IMR-90 (cell line): ENCODE data around the gene XRCC4. TPM values are rescaled to one million over a fixed set of nuclear protein-coding genes. Genes with fewer than 3 reads are reported as not detected.

Source experiments
- ATAC-seq: fragments of 200-7000 bp; cut with Tn5 transposase; 2 replicates; pipeline ENCODE4 v1.9.1; 2020; ENCODE audit warnings: low read depth, mild to moderate bottlenecking, moderate library complexity
- BruUV-seq: library from RNA; stranded (reverse); fragments of 400-500 nt; replicated peaks from 2 replicates; lab custom pipeline; 2021; lab: Mats Ljungman, UMichigan
- CTCF ChIA-PET: fragments of 300-600 bp; formaldehyde crosslinking; extraction: SDS; loops from one replicate; lab custom pipeline; 2021; ENCODE audit warnings: antibody characterized with exemption; lab: Yijun Ruan, JAX
- POLR2A ChIA-PET: fragments of 300-600 bp; sonication (Branson Sonifier 250); formaldehyde crosslinking; loops from one replicate; lab custom pipeline; 2022; ENCODE audit warnings: antibody characterized with exemption; ENCODE audit not compliant: unreplicated experiment; lab: Charles Lee
- DNase-seq: peaks from one replicate; pipeline ENCODE4 v3.0.0; 2013
- H2AFZ ChIP-seq: replicated peaks from 2 replicates; pipeline ENCODE3; 2013; ENCODE audit warnings: low read length, mild to moderate bottlenecking; ENCODE audit not compliant: poor library complexity
- H2AK5ac ChIP-seq: 2 replicates; pipeline ENCODE4 v1.6.1; 2013; ENCODE audit warnings: low read depth, low read length, inconsistent platforms
- H2AK9ac ChIP-seq: replicated peaks from 2 replicates; pipeline ENCODE3; 2013; ENCODE audit warnings: mild to moderate bottlenecking, low read depth, low read length, moderate library complexity; ENCODE audit not compliant: poor library complexity
- H2BK120ac ChIP-seq: 2 replicates; pipeline ENCODE4 v1.6.1; 2013; ENCODE audit warnings: low read depth, low read length, inconsistent platforms
- H2BK15ac ChIP-seq: 3 replicates; pipeline ENCODE4 v1.6.1; 2013; ENCODE audit warnings: low read depth, low read length, inconsistent platforms
- H2BK20ac ChIP-seq: 2 replicates; pipeline ENCODE4 v1.6.1; 2013; ENCODE audit warnings: low read depth, mild to moderate bottlenecking, inconsistent platforms, low read length, moderate library complexity
- H2BK5ac ChIP-seq: 2 replicates; pipeline ENCODE4 v1.6.1; 2013; ENCODE audit warnings: mild to moderate bottlenecking, low read depth, low read length, inconsistent platforms; ENCODE audit not compliant: poor library complexity, severe bottlenecking
- H3K14ac ChIP-seq: replicated peaks from 2 replicates; pipeline ENCODE4 v1.6.1; 2013; ENCODE audit warnings: low read depth, low read length, inconsistent platforms
- H3K18ac ChIP-seq: 2 replicates; pipeline ENCODE4 v1.6.1; 2013; ENCODE audit warnings: low read depth, low read length, control low read depth
- H3K23ac ChIP-seq: 2 replicates; pipeline ENCODE4 v1.6.1; 2013; ENCODE audit warnings: low read depth, low read length, inconsistent platforms
- H3K27ac ChIP-seq: 2 replicates; pipeline ENCODE4 v1.5.1; 2013; ENCODE audit warnings: mild to moderate bottlenecking, control low read depth, low read length; ENCODE audit not compliant: insufficient read depth
- H3K27me3 ChIP-seq: 2 replicates; pipeline ENCODE4 v1.6.1; 2013; ENCODE audit warnings: low read length; ENCODE audit not compliant: control insufficient read depth, insufficient read depth
- H3K36me3 ChIP-seq: 2 replicates; pipeline ENCODE4 v1.6.1; 2013; ENCODE audit warnings: low read length, mixed read lengths; ENCODE audit not compliant: control insufficient read depth, insufficient read depth
- H3K4ac ChIP-seq: 2 replicates; pipeline ENCODE4 v1.6.1; 2013; ENCODE audit warnings: low read depth, low read length, inconsistent platforms
- H3K4me1 ChIP-seq: 2 replicates; pipeline ENCODE4 v1.6.1; 2013; ENCODE audit warnings: low read length, mixed read lengths; ENCODE audit not compliant: control insufficient read depth, insufficient read depth
- H3K4me2 ChIP-seq: 2 replicates; pipeline ENCODE4 v1.6.1; 2013; ENCODE audit warnings: low read depth, mild to moderate bottlenecking, control low read depth, low read length, moderate library complexity
- H3K4me3 ChIP-seq: 2 replicates; pipeline ENCODE4 v1.5.1; 2013; ENCODE audit warnings: low read depth, mild to moderate bottlenecking, control low read depth, low read length, moderate library complexity; ENCODE audit not compliant: insufficient read depth
- H3K56ac ChIP-seq: 2 replicates; pipeline ENCODE4 v1.6.1; 2013; ENCODE audit warnings: low read length, inconsistent platforms; ENCODE audit not compliant: insufficient read depth; ENCODE audit errors: extremely low read depth
- H3K79me1 ChIP-seq, 2 experiments: 2 replicates each; pipeline ENCODE4 v1.6.1; 2013; ENCODE audit warnings: low read length in 2 of 2, inconsistent platforms in 1 of 2, low read depth in 1 of 2
- H3K9ac ChIP-seq: 2 replicates; pipeline ENCODE4 v1.6.1; 2013; ENCODE audit warnings: low read depth, low read length, control low read depth
- H3K9me1 ChIP-seq: 2 replicates; pipeline ENCODE4 v1.6.1; 2013; ENCODE audit warnings: low read length, inconsistent platforms; ENCODE audit not compliant: insufficient read depth
- H3K9me3 ChIP-seq: 2 replicates; pipeline ENCODE4 v1.6.1; 2013; ENCODE audit warnings: low read length; ENCODE audit not compliant: control insufficient read depth, insufficient read depth
- H4K20me1 ChIP-seq: 2 replicates; pipeline ENCODE4 v1.6.1; 2013; ENCODE audit warnings: low read length, inconsistent platforms; ENCODE audit not compliant: insufficient read depth
- H4K5ac ChIP-seq: 2 replicates; pipeline ENCODE4 v1.6.1; 2013; ENCODE audit warnings: mild to moderate bottlenecking, low read depth, low read length, control low read depth
- H4K8ac ChIP-seq, 2 experiments: 2 replicates each; pipeline ENCODE4 v1.6.1; 2013; ENCODE audit warnings: low read depth in 2 of 2, low read length in 2 of 2, control low read depth in 1 of 2, inconsistent platforms in 1 of 2
- H4K91ac ChIP-seq: 2 replicates; pipeline ENCODE4 v1.6.1; 2013; ENCODE audit warnings: low read depth, low read length, inconsistent platforms; ENCODE audit not compliant: insufficient read depth
- BHLHE40 ChIP-seq: fragments of 150-350 bp; IDR thresholded peaks from 2 replicates; pipeline ENCODE4 v1.6.1; 2016; ENCODE audit warnings: mild to moderate bottlenecking, low read depth, low read length
- CEBPB ChIP-seq: IDR thresholded peaks from 2 replicates; pipeline ENCODE4 v1.6.1; 2012; ENCODE audit warnings: low read depth, low read length, improper control_type of control experiment
- CHD1 ChIP-seq: IDR thresholded peaks from 2 replicates; pipeline ENCODE4 v1.6.1; 2012; ENCODE audit warnings: low read depth, low read length, improper control_type of control experiment
- CTCF ChIP-seq: conservative IDR thresholded peaks from 2 replicates; pipeline ENCODE4 v1.5.1; 2012; ENCODE audit warnings: mild to moderate bottlenecking, low read depth, low read length, improper control_type of control experiment
- ELK1 ChIP-seq: fragments of 150-350 bp; IDR thresholded peaks from 2 replicates; pipeline ENCODE4 v1.6.1; 2016; ENCODE audit warnings: low read depth, mild to moderate bottlenecking, low read length, moderate library complexity, borderline replicate concordance
- FOS ChIP-seq: fragments of 150-350 bp; IDR thresholded peaks from 2 replicates; pipeline ENCODE4 v1.6.1; 2016; ENCODE audit warnings: low read depth, low read length
- MAFK ChIP-seq: IDR thresholded peaks from 2 replicates; pipeline ENCODE4 v1.6.1; 2012; ENCODE audit warnings: low read depth, low read length, improper control_type of control experiment
- MAZ ChIP-seq: IDR thresholded peaks from 2 replicates; pipeline ENCODE4 v1.6.1; 2012; ENCODE audit warnings: low read depth, mild to moderate bottlenecking, low read length, improper control_type of control experiment, moderate library complexity, borderline replicate concordance
- MXI1 ChIP-seq: IDR thresholded peaks from 2 replicates; pipeline ENCODE4 v1.6.1; 2012; ENCODE audit warnings: low read depth, mild to moderate bottlenecking, low read length, moderate library complexity, borderline replicate concordance
- NFE2L2 ChIP-seq: fragments of 150-350 bp; IDR thresholded peaks from 2 replicates; pipeline ENCODE4 v1.6.1; 2016; ENCODE audit warnings: low read depth, mild to moderate bottlenecking, low read length
- POLR2A ChIP-seq: IDR thresholded peaks from 2 replicates; pipeline ENCODE4 v1.6.1; 2012; ENCODE audit warnings: mild to moderate bottlenecking, low read depth, low read length
- RAD21 ChIP-seq: IDR thresholded peaks from 2 replicates; pipeline ENCODE4 v1.6.1; 2012; ENCODE audit warnings: low read length, improper control_type of control experiment
- RCOR1 ChIP-seq: IDR thresholded peaks from 2 replicates; pipeline ENCODE4 v1.6.1; 2012; ENCODE audit warnings: mild to moderate bottlenecking, low read length, improper control_type of control experiment; ENCODE audit not compliant: insufficient replicate concordance
- RFX5 ChIP-seq: IDR thresholded peaks from 2 replicates; pipeline ENCODE4 v1.8.0; 2012; ENCODE audit warnings: low read depth, mild to moderate bottlenecking, low read length, moderate library complexity
- SMC3 ChIP-seq: fragments of 150-350 bp; IDR thresholded peaks from 2 replicates; pipeline ENCODE4 v1.6.1; 2016; ENCODE audit warnings: low read depth, mild to moderate bottlenecking, antibody characterized with exemption, low read length, moderate library complexity
- USF2 ChIP-seq: fragments of 150-350 bp; IDR thresholded peaks from 2 replicates; pipeline ENCODE4 v1.6.1; 2017; ENCODE audit warnings: mild to moderate bottlenecking, antibody characterized with exemption, low read length, low read depth
- WGBS, 2 experiments: methylation state at CpG; one replicate each; pipeline versions ENCODE4 v1.1.5 to v1.1.7; 2013; ENCODE audit warnings: missing lambda C conversion rate in 2 of 2; ENCODE audit not compliant: insufficient read length in 1 of 2; ENCODE audit errors: extremely low coverage in 2 of 2; 5-methylcytosine and 5-hydroxymethylcytosine counted together
- dilution Hi-C: fragments of 300-500 bp; cut with HindIII; formaldehyde crosslinking; loops from one replicate; pipeline ENCODE4 v1.14.3; 2018; ENCODE audit warnings: low sequenced_read_pairs; ENCODE audit not compliant: unreplicated experiment
- in situ Hi-C: fragments of 300-500 bp; cut with MboI; formaldehyde crosslinking; loops from 3 replicates; pipeline ENCODE4 v1.14.3; 2019; ENCODE audit warnings: low sequenced_read_pairs, inconsistent platforms, mixed read lengths
- intact Hi-C: fragments of 100-400 bp; cut with micrococcal nuclease; formaldehyde crosslinking; loops from 2 replicates; pipeline ENCODE4 v1.10.0; 2022
- polyA plus RNA-seq, 3 experiments: library from polyadenylated mRNA; depleted of rRNA; stranded (reverse); fragments of >200 nt; gene quantifications; 2 replicates each; pipeline ENCODE4 v1.2.3, GENCODE V29; 2012; ENCODE audit warnings: low replicate concordance in 1 of 3
- total RNA-seq: library from RNA; depleted of rRNA; stranded (reverse); fragments of >200 nt; gene quantifications from 2 replicates; pipeline ENCODE4 v1.2.3, GENCODE V29; 2012

Gene XRCC4
- total and polyA plus RNA-seq, 2 of the 4 experiments (the other 2 are of a cell fraction), result 3.5 to 4.7 TPM

GRCh38 chr5:83294246-83294645 is 216.9 kb downstream of the XRCC4 start:
- Histone ChIP-seq H3K4me1 (no peaks in the 10 kb centered on the region), H3K9ac (no peak overlapping the region), H3K4me2 (no peak overlapping the region), H3K27me3 (no peaks in the 10 kb centered on the region), H3K4me3 (no peak overlapping the region), H3K56ac (no peak overlapping the region), H4K20me1 (no peaks in the 10 kb centered on the region), H3K14ac (no peak overlapping the region), H3K27ac (no peak overlapping the region), H3K4ac (no peak overlapping the region), H2BK20ac (no peak overlapping the region), H3K79me1 (no peaks in the 10 kb centered on the region), H2AK5ac (no peak overlapping the region), H2BK5ac (no peak overlapping the region), H2BK15ac (no peak overlapping the region), H3K23ac (no peak overlapping the region), H3K18ac (no peak overlapping the region), H2AFZ (no peak overlapping the region), H2AK9ac (no peak overlapping the region), H4K8ac (no peak overlapping the region), H3K9me1 (no peaks in the 10 kb centered on the region), H3K9me3 (no peaks in the 10 kb centered on the region), H2BK120ac (no peak overlapping the region), H4K91ac (no peak overlapping the region), H3K36me3 (no peaks in the 10 kb centered on the region), H4K5ac (no peak overlapping the region)
- WGBS, 2 experiments, result no CpG with 5 or more reads among the region's 2 CpGs
- intact Hi-C loops (no loop called here), dilution Hi-C loops (no loop called here), in situ Hi-C loops (no loop called here)
- ATAC-seq (no peak), DNase-seq (no peak)
- no TSS peak for BruUV-seq
- no peak for TF ChIP-seq SMC3
- no peak for TF ChIP-seq RCOR1
- TF ChIP-seq FOS, result no peak
- no peak for TF ChIP-seq USF2
- no peak for TF ChIP-seq CHD1
- TF ChIP-seq MAFK, result no peak
- TF ChIP-seq NFE2L2, result no peak
- TF ChIP-seq RFX5, result no peak
- TF ChIP-seq BHLHE40, result no peak
- TF ChIP-seq RAD21, result no peak
- no peak for TF ChIP-seq MAZ
- no peak for TF ChIP-seq MXI1
- no peak for TF ChIP-seq POLR2A
- no peak for TF ChIP-seq ELK1
- TF ChIP-seq CTCF, result no peak
- no peak for TF ChIP-seq CEBPB
- ChIA-PET POLR2A (no interaction called here), CTCF (interaction anchor here (1.0 kb wide), 1 partner anchor 13 kb away, joined by 4 read pairs; no protein-coding TSS in a partner anchor)
